ENCODE results near the gene DHX35. TPM values are rescaled to one million over a fixed set of nuclear protein-coding genes. Genes with fewer than 3 reads are reported as not detected.

The DHX35 gene
- total RNA-seq, 2 donors from 2014 or later = 12.2 to 16.1 TPM

DNA sequence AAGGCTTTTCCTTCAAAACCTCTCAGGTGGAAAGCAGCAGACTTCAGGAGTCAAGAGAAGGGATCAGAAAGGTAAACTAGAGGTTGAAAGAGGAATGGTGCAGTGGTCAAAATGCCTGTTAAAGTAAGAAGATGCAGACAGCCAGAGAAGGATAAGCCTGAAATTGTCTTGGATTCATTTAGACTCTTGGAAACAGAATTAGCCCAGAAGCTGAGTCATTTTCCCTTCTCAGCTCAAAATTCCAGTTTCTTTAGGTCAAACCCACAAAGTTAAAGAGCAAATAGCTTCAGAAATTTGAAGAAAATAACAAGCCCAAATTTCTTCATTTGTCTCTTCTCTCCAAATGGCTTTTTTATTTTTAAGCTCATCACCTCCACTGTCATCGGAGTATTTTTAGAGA lies 73.9 kb downstream of the DHX35 start:
- H3K4me1 ChIP-seq (ENCODE audit: control insufficient read depth, insufficient read depth, low read length) = no peaks in the 10 kb centered on the region
- WGBS, 2 experiments (ENCODE audit: insufficient coverage in 1 of 2, insufficient read length in 1 of 2) = 83 to 93% methylated on average over 1 of the region's 1 CpG
- no peaks in the 10 kb centered on the region for H3K9me3 ChIP-seq (ENCODE audit: control insufficient read depth, low read length)
- no peak for DNase-seq
- H3K27me3 ChIP-seq (ENCODE audit: control insufficient read depth, insufficient read depth, low read length, poor library complexity, severe bottlenecking) = no peaks in the 10 kb centered on the region
- Mint-ChIP-seq H3K36me3 (ENCODE audit: low read depth) (peaks cover 48% of the 10 kb centered on the region), H3K27me3 (ENCODE audit: insufficient read depth) (no peaks in the 10 kb centered on the region), H3K27ac (peak overlapping the region; percentile 49), H3K9me3 (no peaks in the 10 kb centered on the region), H3K4me1 (peaks cover 3% of the 10 kb centered on the region), H3K4me3 (no peak overlapping the region)
- TF ChIP-seq, protein P1, sequence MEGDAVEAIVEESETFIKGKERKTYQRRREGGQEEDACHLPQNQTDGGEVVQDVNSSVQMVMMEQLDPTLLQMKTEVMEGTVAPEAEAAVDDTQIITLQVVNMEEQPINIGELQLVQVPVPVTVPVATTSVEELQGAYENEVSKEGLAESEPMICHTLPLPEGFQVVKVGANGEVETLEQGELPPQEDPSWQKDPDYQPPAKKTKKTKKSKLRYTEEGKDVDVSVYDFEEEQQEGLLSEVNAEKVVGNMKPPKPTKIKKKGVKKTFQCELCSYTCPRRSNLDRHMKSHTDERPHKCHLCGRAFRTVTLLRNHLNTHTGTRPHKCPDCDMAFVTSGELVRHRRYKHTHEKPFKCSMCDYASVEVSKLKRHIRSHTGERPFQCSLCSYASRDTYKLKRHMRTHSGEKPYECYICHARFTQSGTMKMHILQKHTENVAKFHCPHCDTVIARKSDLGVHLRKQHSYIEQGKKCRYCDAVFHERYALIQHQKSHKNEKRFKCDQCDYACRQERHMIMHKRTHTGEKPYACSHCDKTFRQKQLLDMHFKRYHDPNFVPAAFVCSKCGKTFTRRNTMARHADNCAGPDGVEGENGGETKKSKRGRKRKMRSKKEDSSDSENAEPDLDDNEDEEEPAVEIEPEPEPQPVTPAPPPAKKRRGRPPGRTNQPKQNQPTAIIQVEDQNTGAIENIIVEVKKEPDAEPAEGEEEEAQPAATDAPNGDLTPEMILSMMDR (conservative IDR thresholded peaks at IDR 0.05) = no peak
- peaks cover 43% of the 10 kb centered on the region for H3K36me3 ChIP-seq (ENCODE audit: control insufficient read depth, insufficient read depth, low read length)
- no peak overlapping the region for H3K9ac ChIP-seq (ENCODE audit: extremely low read depth, low read length, poor library complexity, severe bottlenecking)
- no peak overlapping the region for H3K4me3 ChIP-seq (ENCODE audit: low read length)
- H3K27ac ChIP-seq (ENCODE audit: low read depth, low read length) = no peak overlapping the region

DNA sequence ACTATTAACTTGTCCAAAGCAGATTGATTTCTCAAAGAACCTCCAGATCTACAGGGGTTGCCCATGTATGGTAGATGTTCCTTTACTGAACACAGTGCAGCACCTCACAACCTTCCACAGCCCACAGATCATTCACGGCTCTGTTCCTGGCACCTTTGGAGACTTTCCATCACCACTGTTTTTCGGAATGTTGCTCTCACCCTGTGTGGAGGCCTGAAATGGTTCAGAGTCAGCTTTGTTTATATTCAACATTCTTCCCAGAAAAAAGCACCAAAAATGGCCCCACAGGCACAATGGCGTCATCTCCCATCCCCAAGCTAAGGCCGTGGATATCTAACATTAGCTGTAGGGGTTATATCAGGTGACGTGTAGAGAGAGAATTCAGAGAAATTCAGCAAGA lies 74.7 kb downstream of the DHX35 start:
- WGBS, 2 experiments (ENCODE audit: insufficient coverage in 1 of 2, insufficient read length in 1 of 2) = 95 to 100% methylated on average over 4 to 5 of the region's 5 CpGs
- H3K36me3 ChIP-seq (ENCODE audit: control insufficient read depth, insufficient read depth, low read length) = peaks cover 38% of the 10 kb centered on the region
- H3K9me3 Mint-ChIP-seq = no peaks in the 10 kb centered on the region

DNA sequence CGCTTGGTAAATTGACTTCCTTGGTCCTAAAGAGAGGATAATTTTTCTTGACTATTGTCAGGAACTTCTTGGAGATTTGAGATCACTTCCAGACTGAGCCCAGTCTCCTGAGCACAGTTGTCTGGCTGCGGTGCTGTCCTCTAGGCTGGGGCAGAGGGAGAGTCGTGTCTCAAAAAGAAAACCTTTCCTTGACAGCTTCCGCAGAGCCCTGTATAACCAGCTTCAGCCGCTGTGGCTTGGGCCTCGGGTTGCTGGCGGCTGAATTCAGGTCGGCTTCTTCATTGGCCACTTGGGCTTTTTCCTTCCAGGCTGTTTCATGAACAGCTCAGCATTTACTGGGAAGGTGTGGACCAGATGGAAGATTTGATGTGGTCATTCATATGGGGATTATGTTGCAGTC lies 75.9 kb downstream of the DHX35 start:
- no peak for DNase-seq
- no peaks in the 10 kb centered on the region for H3K9me3 Mint-ChIP-seq
- H3K4me1 Mint-ChIP-seq = peaks cover 3% of the 10 kb centered on the region
- Histone ChIP-seq H3K4me1 (ENCODE audit: control insufficient read depth, insufficient read depth, low read length) (no peaks in the 10 kb centered on the region), H3K27me3 (ENCODE audit: control insufficient read depth, insufficient read depth, low read length, poor library complexity, severe bottlenecking) (no peaks in the 10 kb centered on the region), H3K36me3 (ENCODE audit: control insufficient read depth, insufficient read depth, low read length) (peaks cover 44% of the 10 kb centered on the region), H3K27ac (ENCODE audit: low read depth, low read length) (no peak overlapping the region), H3K9ac (ENCODE audit: extremely low read depth, low read length, poor library complexity, severe bottlenecking) (no peak overlapping the region), H3K9me3 (ENCODE audit: control insufficient read depth, low read length) (no peaks in the 10 kb centered on the region), H3K4me3 (ENCODE audit: low read length) (no peak overlapping the region)
- H3K27ac Mint-ChIP-seq = no peak overlapping the region
- H3K27me3 Mint-ChIP-seq (ENCODE audit: insufficient read depth) = no peaks in the 10 kb centered on the region
- WGBS, 2 experiments (ENCODE audit: insufficient coverage in 1 of 2, insufficient read length in 1 of 2) = 95 to 100% methylated on average over 7 to 8 of the region's 8 CpGs
- H3K36me3 Mint-ChIP-seq (ENCODE audit: low read depth) = peaks cover 51% of the 10 kb centered on the region
- TF ChIP-seq, protein P1 (conservative IDR thresholded peaks at IDR 0.05) = no peak
- H3K4me3 Mint-ChIP-seq = no peak overlapping the region

More for the DNA sequence above, 74.7 kb downstream of the DHX35 start:
- Histone ChIP-seq H3K4me3 (ENCODE audit: low read length) (no peak overlapping the region), H3K4me1 (ENCODE audit: control insufficient read depth, insufficient read depth, low read length) (no peaks in the 10 kb centered on the region), H3K9ac (ENCODE audit: extremely low read depth, low read length, poor library complexity, severe bottlenecking) (no peak overlapping the region), H3K27ac (ENCODE audit: low read depth, low read length) (no peak overlapping the region), H3K27me3 (ENCODE audit: control insufficient read depth, insufficient read depth, low read length, poor library complexity, severe bottlenecking) (no peaks in the 10 kb centered on the region), H3K9me3 (ENCODE audit: control insufficient read depth, low read length) (no peaks in the 10 kb centered on the region)
- H3K27me3 Mint-ChIP-seq (ENCODE audit: insufficient read depth) = no peaks in the 10 kb centered on the region
- peaks cover 3% of the 10 kb centered on the region for H3K4me1 Mint-ChIP-seq
- no peak overlapping the region for H3K4me3 Mint-ChIP-seq
- H3K27ac Mint-ChIP-seq = no peak overlapping the region
- H3K36me3 Mint-ChIP-seq (ENCODE audit: low read depth) = peaks cover 48% of the 10 kb centered on the region
- TF ChIP-seq, protein P1 (conservative IDR thresholded peaks at IDR 0.05) = no peak
- no peak for DNase-seq

All from endodermal cell (in vitro differentiated cells).